Urinary bladder (tissue), 4 donors: ENCODE results near the gene RASSF6. TPM values are rescaled to one million over a fixed set of nuclear protein-coding genes. Genes with fewer than 3 reads are reported as not detected.
"Not testable (repeated sequence)": the region's sequence is repeated elsewhere in the genome, so short reads cannot be mapped to it uniquely, and the experiment has no call there.

Source experiments
- DNase-seq: peaks from one replicate; pipeline ENCODE4 v3.0.0-alpha.2; 2015; ENCODE audit errors: extremely low spot score
- H3K27ac ChIP-seq: one replicate; pipeline ENCODE4 v1.5.1; 2013; ENCODE audit warnings: low read depth, mild to moderate bottlenecking, moderate library complexity
- H3K36me3 ChIP-seq: one replicate; pipeline ENCODE4 v1.6.1; 2013; ENCODE audit warnings: mild to moderate bottlenecking, moderate library complexity; ENCODE audit not compliant: insufficient read depth
- H3K4me1 ChIP-seq: one replicate; pipeline ENCODE4 v1.6.1; 2013; ENCODE audit warnings: mild to moderate bottlenecking, moderate library complexity; ENCODE audit not compliant: insufficient read depth
- H3K4me3 ChIP-seq: one replicate; pipeline ENCODE4 v1.5.1; 2013; ENCODE audit warnings: low read depth, low read length
- WGBS: extraction: QIAGEN DNeasy Blood & Tissue Kit; methylation state at CpG from one replicate; pipeline ENCODE4 v1.1.7; 2013; 5-methylcytosine and 5-hydroxymethylcytosine counted together
- polyA plus RNA-seq: library from polyadenylated mRNA; stranded (reverse); fragments of 200-250 nt; gene quantifications from one replicate; pipeline ENCODE4 v1.2.3, GENCODE V29; 2013
- total RNA-seq: library from RNA; depleted of rRNA; stranded (reverse); fragments of >200 nt; gene quantifications from one replicate; pipeline ENCODE4 v1.2.3, GENCODE V29; 2014
- donor health status: healthy with polysubstance abuse.
- donor health status: healthy.

The RASSF6 gene
- total RNA-seq: 14.8 TPM
- polyA plus RNA-seq: 2.7 TPM

- peak within 1 kb of the TSS; percentile 80 for H3K27ac ChIP-seq
- H3K36me3 ChIP-seq: no peaks in the 10 kb centered on the region
- no peaks in the 10 kb centered on the region for H3K4me1 ChIP-seq
- 8% methylated on average over 24 of the region's 24 CpGs for WGBS
- peak within 1 kb of the TSS; percentile 20 for H3K4me3 ChIP-seq
- peak; percentile 50 for DNase-seq
These were observed at the start of gene RASSF6 for GRCh38 chr4:73620115-73620792. Gene RASSF6 (minus strand): TSS chr4:73620436. CDS start chr4:73611795, 8,641 bp downstream.

GRCh38 chr4:73669410-73670183 lies 49.4 kb upstream of the RASSF6 start:
- no peaks in the 10 kb centered on the region for H3K4me1 ChIP-seq
- no peak overlapping the region for H3K4me3 ChIP-seq
- WGBS: 52% methylated on average over 15 of the region's 15 CpGs
- H3K36me3 ChIP-seq: no peaks in the 10 kb centered on the region
- H3K27ac ChIP-seq: no peak overlapping the region
- DNase-seq: no peak

- DNase-seq: no peak
- Histone ChIP-seq H3K36me3 (no peaks in the 10 kb centered on the region), H3K4me3 (no peak overlapping the region), H3K4me1 (no peaks in the 10 kb centered on the region), H3K27ac (no peak overlapping the region)
- 60% methylated on average over 8 of the region's 8 CpGs for WGBS
These were observed 48.6 kb upstream of the RASSF6 start for GRCh38 chr4:73668782-73669201.

- not testable (repeated sequence) for H3K27ac ChIP-seq, H3K4me1 ChIP-seq, H3K36me3 ChIP-seq, DNase-seq, H3K4me3 ChIP-seq
- whole genome bisulfite sequencing: 98% methylated on average over 7 of the region's 7 CpGs
These were observed 45.7 kb upstream of the RASSF6 start for GRCh38 chr4:73665924-73666323.

GRCh38 chr4:73664470-73664869 lies 44.2 kb upstream of the RASSF6 start:
- DNase-seq: no peak
- Histone ChIP-seq H3K27ac (no peak overlapping the region), H3K4me1 (no peaks in the 10 kb centered on the region), H3K36me3 (no peaks in the 10 kb centered on the region), H3K4me3 (no peak overlapping the region)
- 87% methylated on average over 1 of the region's 1 CpG for WGBS

GRCh38 chr4:73663576-73663975 lies 43.3 kb upstream of the RASSF6 start:
- Histone ChIP-seq H3K4me1 (no peaks in the 10 kb centered on the region), H3K27ac (no peak overlapping the region), H3K4me3 (no peak overlapping the region), H3K36me3 (no peaks in the 10 kb centered on the region)
- no peak for DNase-seq

- no peak overlapping the region for H3K27ac ChIP-seq
- no peak overlapping the region for H3K4me3 ChIP-seq
- H3K4me1 ChIP-seq: no peaks in the 10 kb centered on the region
- no peaks in the 10 kb centered on the region for H3K36me3 ChIP-seq
- no peak for DNase-seq
- 31% methylated on average over 6 of the region's 6 CpGs for WGBS
These were observed 42.7 kb upstream of the RASSF6 start for GRCh38 chr4:73662709-73663546.

- 66% methylated on average over 2 of the region's 2 CpGs for WGBS
- Histone ChIP-seq H3K27ac (no peak overlapping the region), H3K36me3 (no peaks in the 10 kb centered on the region), H3K4me3 (no peak overlapping the region), H3K4me1 (no peaks in the 10 kb centered on the region)
- no peak for DNase-seq
These were observed 41.4 kb upstream of the RASSF6 start for GRCh38 chr4:73661646-73662119.

GRCh38 chr4:73660808-73661207 lies 40.6 kb upstream of the RASSF6 start:
- Histone ChIP-seq H3K27ac (no peak overlapping the region), H3K36me3 (no peaks in the 10 kb centered on the region), H3K4me3 (no peak overlapping the region), H3K4me1 (no peaks in the 10 kb centered on the region)
- WGBS: 80% methylated on average over 3 of the region's 3 CpGs
- DNase-seq: no peak

- Histone ChIP-seq H3K27ac (no peak overlapping the region), H3K36me3 (no peaks in the 10 kb centered on the region), H3K4me3 (no peak overlapping the region), H3K4me1 (no peaks in the 10 kb centered on the region)
- DNase-seq: peak; percentile 51
- WGBS: 3% methylated on average over 7 of the region's 7 CpGs
These were observed 33.5 kb upstream of the RASSF6 start for GRCh38 chr4:73653695-73654106.

GRCh38 chr4:73650250-73650649 lies 30.0 kb upstream of the RASSF6 start:
- Histone ChIP-seq H3K27ac (no peak overlapping the region), H3K4me3 (no peak overlapping the region), H3K4me1 (no peaks in the 10 kb centered on the region), H3K36me3 (no peaks in the 10 kb centered on the region)
- 64% methylated on average over 3 of the region's 3 CpGs for WGBS
- DNase-seq: no peak

- H3K4me3 ChIP-seq: no peak overlapping the region
- H3K27ac ChIP-seq: no peak overlapping the region
- H3K4me1 ChIP-seq: no peaks in the 10 kb centered on the region
- 81% methylated on average over 3 of the region's 3 CpGs for WGBS
- no peak for DNase-seq
- no peaks in the 10 kb centered on the region for H3K36me3 ChIP-seq
These were observed 28.2 kb upstream of the RASSF6 start for GRCh38 chr4:73648478-73648877.

- H3K4me3 ChIP-seq: no peak overlapping the region
- H3K36me3 ChIP-seq: no peaks in the 10 kb centered on the region
- WGBS: 78% methylated on average over 6 of the region's 6 CpGs
- no peaks in the 10 kb centered on the region for H3K4me1 ChIP-seq
- DNase-seq: no peak
- H3K27ac ChIP-seq: no peak overlapping the region
These were observed 25.9 kb upstream of the RASSF6 start for GRCh38 chr4:73646117-73646516.
